Measurements from ENCODE around the gene ARHGAP36. TPM values are rescaled to one million over a fixed set of nuclear protein-coding genes. Genes with fewer than 3 reads are reported as not detected.

The ARHGAP36 gene, protein sequence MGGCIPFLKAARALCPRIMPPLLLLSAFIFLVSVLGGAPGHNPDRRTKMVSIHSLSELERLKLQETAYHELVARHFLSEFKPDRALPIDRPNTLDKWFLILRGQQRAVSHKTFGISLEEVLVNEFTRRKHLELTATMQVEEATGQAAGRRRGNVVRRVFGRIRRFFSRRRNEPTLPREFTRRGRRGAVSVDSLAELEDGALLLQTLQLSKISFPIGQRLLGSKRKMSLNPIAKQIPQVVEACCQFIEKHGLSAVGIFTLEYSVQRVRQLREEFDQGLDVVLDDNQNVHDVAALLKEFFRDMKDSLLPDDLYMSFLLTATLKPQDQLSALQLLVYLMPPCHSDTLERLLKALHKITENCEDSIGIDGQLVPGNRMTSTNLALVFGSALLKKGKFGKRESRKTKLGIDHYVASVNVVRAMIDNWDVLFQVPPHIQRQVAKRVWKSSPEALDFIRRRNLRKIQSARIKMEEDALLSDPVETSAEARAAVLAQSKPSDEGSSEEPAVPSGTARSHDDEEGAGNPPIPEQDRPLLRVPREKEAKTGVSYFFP
- not detected in 2 replicates for total RNA-seq

DNA sequence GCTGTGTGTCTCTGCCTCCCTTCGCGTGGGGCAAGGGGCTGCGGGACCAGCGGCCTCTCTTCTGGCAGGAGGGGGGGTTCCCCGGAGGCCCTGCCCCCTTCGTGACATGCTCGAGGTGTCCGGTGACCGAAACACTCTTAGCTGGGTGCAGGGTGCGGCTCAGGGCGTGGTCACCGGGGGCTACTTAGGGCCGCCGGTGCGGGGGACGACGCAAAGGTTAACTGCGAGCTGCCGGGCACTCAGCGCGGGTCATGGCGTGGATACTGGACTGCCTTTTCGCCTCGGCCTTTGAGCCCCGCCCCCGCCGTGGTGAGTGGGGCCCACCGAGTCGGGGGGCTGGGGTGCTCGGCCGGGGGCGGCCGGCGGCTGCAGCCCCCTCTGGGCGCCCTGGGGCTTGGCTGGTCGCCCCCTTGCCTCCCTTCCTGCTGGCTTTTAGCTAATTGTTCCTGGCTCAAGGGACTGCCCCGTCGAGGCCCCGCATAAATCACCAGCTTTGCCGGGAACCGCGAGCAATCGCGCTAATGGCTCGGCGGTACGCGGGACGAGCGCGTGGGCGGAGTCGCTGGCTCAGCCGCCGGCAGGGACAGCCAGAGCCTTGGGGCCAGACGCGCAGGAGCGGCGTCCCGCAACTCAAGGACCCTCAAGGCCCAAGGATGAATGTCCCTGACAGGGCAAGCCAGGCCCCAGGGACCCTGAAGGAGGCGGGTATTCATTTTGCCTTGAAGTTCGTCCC, at the start of gene ARHGAP36:
Gene ARHGAP36 (plus strand): TSS at position 211 of the 733 bp plus-strand sequence. CDS start 23,320 bp downstream, outside the sequence.

Other genes starting within 250 kb of the ARHGAP36 start
- gene ENOX2, start 155.1 kb upstream of the ARHGAP36 start, total RNA-seq: 7.9 and 9.2 TPM in 2 replicates
- gene IGSF1, start 231.0 kb downstream of the ARHGAP36 start, total RNA-seq: not detected in 2 replicates

Data from pericardium fibroblast (primary cell).